Measurements from ENCODE around the gene AATK. TPM values are rescaled to one million over a fixed set of nuclear protein-coding genes. Genes with fewer than 3 reads are reported as not detected.

AATK gene
- total and polyA plus RNA-seq, 10 of the 15 experiments (the other 5 are each of a cell fraction or from before 2014, with no cell fraction given) = 0.04 TPM; not detected in 9

GRCh38 chr17:81071761-81072741 is 94.0 kb downstream of the AATK start:
- ChIA-PET RAD21 (ENCODE audit: unreplicated experiment) (no interaction called here), SMC1A (ENCODE audit: uncharacterized antibody, unreplicated experiment) (no interaction called here), CTCF (no interaction called here), POLR2A (no interaction called here)
- WGBS (ENCODE audit: insufficient coverage, insufficient replicate concordance, low lambda C conversion rate, missing lambda C conversion rate) = 49% methylated on average over 35 of the region's 39 CpGs
- in situ Hi-C loops (cut with MboI) = no loop called here
- Histone ChIP-seq H3K9me3 (replicated peaks; ENCODE audit: control insufficient read depth, insufficient read depth, low read length) (no peaks in the 10 kb centered on the region), H3K4me3 (no peak overlapping the region), H3K4me1 (ENCODE audit: control insufficient read depth, insufficient read depth, low read length) (no peaks in the 10 kb centered on the region), H3K27me3 (replicated peaks in 1 of 2; ENCODE audit: control insufficient read depth in 2 of 2, insufficient read depth in 2 of 2, low read length in 1 of 2) (peaks cover 0 to 1% of the 10 kb centered on the region in 2 experiments; a peak in 3 of 4 replicates), H4K20me1 (ENCODE audit: control insufficient read depth, insufficient read depth) (no peaks in the 10 kb centered on the region), H3K36me3 (ENCODE audit: control insufficient read depth in 2 of 2, insufficient read depth in 2 of 2, low read length in 1 of 2) (no peaks in the 10 kb centered on the region), H3K79me2 (ENCODE audit: control insufficient read depth, insufficient read depth, low read length) (no peaks in the 10 kb centered on the region), H3K27ac (ENCODE audit: control insufficient read depth, insufficient read depth) (no peak overlapping the region), H3K4me2 (ENCODE audit: control insufficient read depth, insufficient read depth) (no peak overlapping the region), H3K9ac (ENCODE audit: control insufficient read depth, insufficient read depth, low read length) (no peak overlapping the region), H2AFZ (ENCODE audit: control insufficient read depth, low read depth, low read length) (no peak overlapping the region)
- no TSS peak for BruUV-seq (replicated peaks)
- ATAC-seq (no peak), DNase-seq (ENCODE audit: low read depth, low spot score) (no peak), FAIRE-seq (no peak)
- intact Hi-C loops (cut with micrococcal nuclease; ENCODE audit: unreplicated experiment) = no loop called here
- TF ChIP-seq SKIL (IDR thresholded peaks at IDR 0.05; ENCODE audit: low read depth, poor library complexity, severe bottlenecking) = no peak
- TF ChIP-seq SREBF2 (IDR thresholded peaks at IDR 0.05; ENCODE audit: low read length) = no peak
- TF ChIP-seq EP300 (IDR thresholded peaks at IDR 0.05; ENCODE audit: borderline replicate concordance in 1 of 2, control insufficient read depth in 1 of 2, low read depth in 2 of 2, low read length in 2 of 2) = no peak
- no peak for TF ChIP-seq STAT1 (conservative IDR thresholded peaks at IDR 0.05)
- TF ChIP-seq TARDBP (IDR thresholded peaks at IDR 0.05; ENCODE audit: borderline replicate concordance) = no peak
- no peak for TF ChIP-seq CUX1 (IDR thresholded peaks at IDR 0.05; ENCODE audit: insufficient replicate concordance, low read depth, low read length)
- TF ChIP-seq SP1 (IDR thresholded peaks at IDR 0.05; ENCODE audit: low read depth, low read length) = no peak
- no peak for TF ChIP-seq HDAC6 (IDR thresholded peaks at IDR 0.05; ENCODE audit: unreplicated experiment)
- TF ChIP-seq RCOR1 (conservative IDR thresholded peaks at IDR 0.05; ENCODE audit: low read depth, low read length) = no peak
- TF ChIP-seq SUZ12 (IDR thresholded peaks at IDR 0.05; ENCODE audit: unreplicated experiment) = no peak
- TF ChIP-seq REST (IDR thresholded peaks at IDR 0.05; ENCODE audit: low read depth, low read length) = no peak

All from GM12878 (cell line).